ENCODE results near the gene FNBP1.

DNA sequence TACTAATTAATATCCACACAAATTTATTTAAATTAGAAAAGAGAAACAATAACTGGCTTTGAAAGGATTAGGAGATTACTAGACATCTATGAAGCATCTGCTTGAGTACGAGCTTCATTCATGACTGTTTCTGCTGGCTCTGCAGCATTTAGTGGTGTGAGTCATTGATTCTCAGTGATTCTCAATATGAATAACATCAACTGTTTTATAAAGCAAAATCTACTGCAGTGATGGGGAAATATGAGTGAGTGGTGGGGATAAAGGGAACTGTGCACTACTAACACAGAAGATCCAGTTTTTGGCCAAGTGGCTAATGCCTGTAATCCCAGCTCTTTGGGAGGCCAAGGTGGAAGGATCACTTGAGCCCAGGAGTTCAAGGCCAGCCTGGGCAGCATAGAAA, 8.4 kb downstream of the FNBP1 start:
- TF ChIP-seq, protein P1, sequence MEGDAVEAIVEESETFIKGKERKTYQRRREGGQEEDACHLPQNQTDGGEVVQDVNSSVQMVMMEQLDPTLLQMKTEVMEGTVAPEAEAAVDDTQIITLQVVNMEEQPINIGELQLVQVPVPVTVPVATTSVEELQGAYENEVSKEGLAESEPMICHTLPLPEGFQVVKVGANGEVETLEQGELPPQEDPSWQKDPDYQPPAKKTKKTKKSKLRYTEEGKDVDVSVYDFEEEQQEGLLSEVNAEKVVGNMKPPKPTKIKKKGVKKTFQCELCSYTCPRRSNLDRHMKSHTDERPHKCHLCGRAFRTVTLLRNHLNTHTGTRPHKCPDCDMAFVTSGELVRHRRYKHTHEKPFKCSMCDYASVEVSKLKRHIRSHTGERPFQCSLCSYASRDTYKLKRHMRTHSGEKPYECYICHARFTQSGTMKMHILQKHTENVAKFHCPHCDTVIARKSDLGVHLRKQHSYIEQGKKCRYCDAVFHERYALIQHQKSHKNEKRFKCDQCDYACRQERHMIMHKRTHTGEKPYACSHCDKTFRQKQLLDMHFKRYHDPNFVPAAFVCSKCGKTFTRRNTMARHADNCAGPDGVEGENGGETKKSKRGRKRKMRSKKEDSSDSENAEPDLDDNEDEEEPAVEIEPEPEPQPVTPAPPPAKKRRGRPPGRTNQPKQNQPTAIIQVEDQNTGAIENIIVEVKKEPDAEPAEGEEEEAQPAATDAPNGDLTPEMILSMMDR (IDR thresholded peaks at IDR 0.05; ENCODE audit: low read depth, low read length) = no peak
- TF ChIP-seq POLR2A (IDR thresholded peaks at IDR 0.05; ENCODE audit: extremely low read depth, insufficient read length) = no peak
